DND-41 (cell line): ENCODE data around the gene ASPSCR1.

Experiments
- ATAC-seq: fragments of 200-7000 bp; cut with Tn5 transposase; 3 replicates; pipeline ENCODE4 v1.9.1; 2021; ENCODE audit warnings: low read depth; ENCODE audit not compliant: insufficient read depth
- DNase-seq: peaks from one replicate; pipeline ENCODE4 v3.0.0-alpha.2; 2020
- H2AFZ ChIP-seq: 2 replicates; pipeline ENCODE4 v1.6.0; 2012; ENCODE audit warnings: low read depth, low read length
- H3K27ac ChIP-seq: 2 replicates; pipeline ENCODE4 v1.5.1; 2012; ENCODE audit warnings: low read length, inconsistent platforms
- H3K27me3 ChIP-seq: fragments of 200-600 bp; sonication (generic); 2 replicates; pipeline ENCODE4 v1.6.0; 2012; ENCODE audit warnings: low read length, mild to moderate bottlenecking, inconsistent platforms; ENCODE audit not compliant: insufficient read depth, poor library complexity
- H3K36me3 ChIP-seq: 2 replicates; pipeline ENCODE4 v1.5.1; 2012; ENCODE audit warnings: low read length, inconsistent platforms; ENCODE audit not compliant: insufficient read depth
- H3K4me1 ChIP-seq: 2 replicates; pipeline ENCODE4 v1.5.1; 2012; ENCODE audit warnings: mild to moderate bottlenecking, low read length; ENCODE audit not compliant: insufficient read depth
- H3K4me2 ChIP-seq: 2 replicates; pipeline ENCODE4 v1.6.0; 2012; ENCODE audit warnings: mild to moderate bottlenecking, moderate library complexity, low read length, inconsistent platforms; ENCODE audit not compliant: insufficient read depth
- H3K4me3 ChIP-seq, 2 experiments: fragments of 200-600 bp in 1 of 2; shearing (Covaris generic) in 1 of 2; 2 replicates each; pipeline ENCODE4 v1.5.1; 2012 to 2016; ENCODE audit warnings: inconsistent platforms in 2 of 2, low read length in 2 of 2, mild to moderate bottlenecking in 2 of 2, low read depth in 1 of 2, moderate library complexity in 1 of 2
- H3K79me2 ChIP-seq: 2 replicates; pipeline ENCODE4 v1.6.0; 2012; ENCODE audit warnings: low read length, inconsistent platforms; ENCODE audit not compliant: insufficient read depth
- H3K9ac ChIP-seq: 2 replicates; pipeline ENCODE4 v1.6.0; 2012; ENCODE audit warnings: low read depth, mild to moderate bottlenecking, inconsistent platforms, low read length, moderate library complexity
- H3K9me3 ChIP-seq: 2 replicates; pipeline ENCODE4 v1.5.1; 2012; ENCODE audit warnings: low read length, moderate library complexity, mild to moderate bottlenecking, inconsistent platforms; ENCODE audit not compliant: insufficient read depth, severe bottlenecking
- H4K20me1 ChIP-seq: 2 replicates; pipeline ENCODE4 v1.6.0; 2012; ENCODE audit warnings: low read length; ENCODE audit not compliant: insufficient read depth
- CTCF ChIP-seq: IDR thresholded peaks from 2 replicates; pipeline ENCODE4 v1.5.1; 2012; ENCODE audit warnings: borderline replicate concordance, low read length, moderate library complexity, mild to moderate bottlenecking; ENCODE audit not compliant: poor library complexity, severe bottlenecking; ENCODE audit errors: extremely low read depth
- EZH2 ChIP-seq: IDR thresholded peaks from 3 replicates; pipeline ENCODE4 v1.6.1; 2012; ENCODE audit warnings: borderline replicate concordance, low read depth, mild to moderate bottlenecking, moderate library complexity, low read length, inconsistent platforms; ENCODE audit not compliant: severe bottlenecking

ASPSCR1 gene

GRCh38 chr17:81992306-81993102 lies 15.1 kb downstream of the ASPSCR1 start:
- DNase-seq (no peak), ATAC-seq (no peak)
- TF ChIP-seq EZH2: no peak
- no peak for TF ChIP-seq CTCF
- Histone ChIP-seq H3K27me3 (no peaks in the 10 kb centered on the region), H3K9ac (no peak overlapping the region), H3K4me2 (no peak overlapping the region), H3K9me3 (no peaks in the 10 kb centered on the region), H3K79me2 (peaks cover 8% of the 10 kb centered on the region; the same call in 1 of the 2 replicates), H3K36me3 (no peaks in the 10 kb centered on the region; the same call in 1 of the 2 replicates), H4K20me1 (peaks cover 18% of the 10 kb centered on the region; the same call in 1 of the 2 replicates), H3K27ac (no peak overlapping the region), H3K4me3 (no peak overlapping the region), H3K4me1 (no peaks in the 10 kb centered on the region), H2AFZ (no peak overlapping the region)

GRCh38 chr17:81993729-81994592 lies 16.5 kb downstream of the ASPSCR1 start:
- Histone ChIP-seq H3K79me2 (peaks cover 8% of the 10 kb centered on the region; the same call in 1 of the 2 replicates), H3K9me3 (no peaks in the 10 kb centered on the region), H3K27ac (no peak overlapping the region), H3K36me3 (no peaks in the 10 kb centered on the region; the same call in 1 of the 2 replicates), H2AFZ (no peak overlapping the region), H3K4me1 (no peaks in the 10 kb centered on the region), H3K9ac (no peak overlapping the region), H3K27me3 (no peaks in the 10 kb centered on the region), H4K20me1 (peaks cover 18% of the 10 kb centered on the region; the same call in 1 of the 2 replicates), H3K4me2 (no peak overlapping the region), H3K4me3 (no peak overlapping the region)
- DNase-seq (no peak), ATAC-seq (no peak)
- no peak for TF ChIP-seq EZH2
- TF ChIP-seq CTCF: no peak

- TF ChIP-seq EZH2 (no peak), CTCF (no peak)
- Histone ChIP-seq H3K4me1 (no peaks in the 10 kb centered on the region), H3K27me3 (no peaks in the 10 kb centered on the region), H3K4me2 (no peak overlapping the region), H3K4me3 (no peak overlapping the region), H3K9me3 (no peaks in the 10 kb centered on the region), H2AFZ (no peak overlapping the region), H4K20me1 (peaks cover 13% of the 10 kb centered on the region; the same call in 1 of the 2 replicates), H3K79me2 (peaks cover 8% of the 10 kb centered on the region; the same call in 1 of the 2 replicates), H3K27ac (no peak overlapping the region), H3K9ac (no peak overlapping the region), H3K36me3 (no peaks in the 10 kb centered on the region)
- DNase-seq (no peak), ATAC-seq (no peak)
Measured at GRCh38 chr17:81994593-81995462, 17.4 kb downstream of the ASPSCR1 start.
